Ascending aorta (tissue), 2 donors: Measurements from ENCODE around the gene CHRNA4. TPM values are rescaled to one million over a fixed set of nuclear protein-coding genes. Genes with fewer than 3 reads are reported as not detected.

Experiments
- DNase-seq, 2 donors: peaks; one replicate each; pipeline ENCODE4 v3.0.0-alpha.2; 2019; ENCODE audit warnings: low spot score in 2 of 2
- H3K27ac ChIP-seq, 2 donors: fragments of 200-600 bp; sonication (generic); one replicate each; pipeline ENCODE4 v1.5.1; 2016 to 2017; ENCODE audit warnings: mild to moderate bottlenecking in 1 of 2
- H3K27me3 ChIP-seq: fragments of 200-600 bp; sonication (generic); one replicate; pipeline ENCODE4 v1.5.1; 2017
- H3K36me3 ChIP-seq, 2 donors: fragments of 200-600 bp; sonication (generic); one replicate each; pipeline ENCODE4 v1.5.1; 2016
- H3K4me1 ChIP-seq, 2 donors: fragments of 200-600 bp; sonication (generic); one replicate each; pipeline ENCODE4 v1.5.1; 2016 to 2017; ENCODE audit warnings: mild to moderate bottlenecking in 1 of 2
- H3K4me3 ChIP-seq, 2 donors: fragments of 200-600 bp; sonication (generic); one replicate each; pipeline ENCODE4 v1.5.1; 2016 to 2017; ENCODE audit warnings: mild to moderate bottlenecking in 1 of 2
- H3K9me3 ChIP-seq, 2 donors: fragments of 200-600 bp; sonication (generic); one replicate each; pipeline ENCODE4 v1.5.1; 2016
- intact Hi-C: fragments of 100-400 bp; cut with DNase I; formaldehyde crosslinking; loops from one replicate; pipeline ENCODE4 v1.15.1; 2023
- total RNA-seq: library from RNA; depleted of rRNA; stranded (reverse); fragments of >200 nt; gene quantifications from one replicate; pipeline ENCODE4 v1.1.0, GENCODE V29; 2016
- TF ChIP-seq, protein P1 (sequence below), 3 experiments: fragments of 200-600 bp in 2 of 3; fragments of 450-650 bp in 1 of 3; sonication (generic) in 2 of 3; IDR thresholded peaks; one replicate each; pipeline ENCODE4 v1.5.1; 2016 to 2019; ENCODE audit warnings: antibody characterized with exemption in 3 of 3, mild to moderate bottlenecking in 1 of 3, moderate library complexity in 1 of 3

The CHRNA4 gene
- total RNA-seq, 1 donor from 2014 or later = not detected

DNA sequence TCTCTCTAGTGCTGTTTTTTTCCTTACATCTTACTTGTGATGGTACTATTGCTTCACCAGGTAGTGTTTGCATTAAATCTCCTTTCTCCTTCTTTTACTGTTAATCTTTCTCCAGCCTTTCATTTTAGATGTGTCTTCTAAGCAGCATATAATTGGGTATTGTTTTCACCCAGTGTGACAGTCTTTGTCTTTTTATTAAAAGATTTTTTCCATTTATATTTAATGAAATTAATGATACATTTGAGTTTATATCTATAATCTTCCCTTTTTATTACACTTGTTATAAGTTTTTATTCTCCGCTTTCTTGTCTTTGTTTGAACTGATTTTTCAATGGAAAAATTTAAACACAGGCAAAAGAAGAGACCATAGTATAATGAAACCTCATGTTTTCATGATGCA lies 59.5 kb downstream of the CHRNA4 start:
- DNase-seq = no peak
- intact Hi-C loops = no loop called here
- TF ChIP-seq, protein P1, sequence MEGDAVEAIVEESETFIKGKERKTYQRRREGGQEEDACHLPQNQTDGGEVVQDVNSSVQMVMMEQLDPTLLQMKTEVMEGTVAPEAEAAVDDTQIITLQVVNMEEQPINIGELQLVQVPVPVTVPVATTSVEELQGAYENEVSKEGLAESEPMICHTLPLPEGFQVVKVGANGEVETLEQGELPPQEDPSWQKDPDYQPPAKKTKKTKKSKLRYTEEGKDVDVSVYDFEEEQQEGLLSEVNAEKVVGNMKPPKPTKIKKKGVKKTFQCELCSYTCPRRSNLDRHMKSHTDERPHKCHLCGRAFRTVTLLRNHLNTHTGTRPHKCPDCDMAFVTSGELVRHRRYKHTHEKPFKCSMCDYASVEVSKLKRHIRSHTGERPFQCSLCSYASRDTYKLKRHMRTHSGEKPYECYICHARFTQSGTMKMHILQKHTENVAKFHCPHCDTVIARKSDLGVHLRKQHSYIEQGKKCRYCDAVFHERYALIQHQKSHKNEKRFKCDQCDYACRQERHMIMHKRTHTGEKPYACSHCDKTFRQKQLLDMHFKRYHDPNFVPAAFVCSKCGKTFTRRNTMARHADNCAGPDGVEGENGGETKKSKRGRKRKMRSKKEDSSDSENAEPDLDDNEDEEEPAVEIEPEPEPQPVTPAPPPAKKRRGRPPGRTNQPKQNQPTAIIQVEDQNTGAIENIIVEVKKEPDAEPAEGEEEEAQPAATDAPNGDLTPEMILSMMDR (IDR thresholded peaks at IDR 0.05) = no peak
- Histone ChIP-seq H3K27me3 (peaks cover 4% of the 10 kb centered on the region), H3K36me3 (no peaks in the 10 kb centered on the region), H3K4me1 (no peaks in the 10 kb centered on the region), H3K27ac (no peak overlapping the region), H3K9me3 (no peaks in the 10 kb centered on the region), H3K4me3 (no peak overlapping the region)

DNA sequence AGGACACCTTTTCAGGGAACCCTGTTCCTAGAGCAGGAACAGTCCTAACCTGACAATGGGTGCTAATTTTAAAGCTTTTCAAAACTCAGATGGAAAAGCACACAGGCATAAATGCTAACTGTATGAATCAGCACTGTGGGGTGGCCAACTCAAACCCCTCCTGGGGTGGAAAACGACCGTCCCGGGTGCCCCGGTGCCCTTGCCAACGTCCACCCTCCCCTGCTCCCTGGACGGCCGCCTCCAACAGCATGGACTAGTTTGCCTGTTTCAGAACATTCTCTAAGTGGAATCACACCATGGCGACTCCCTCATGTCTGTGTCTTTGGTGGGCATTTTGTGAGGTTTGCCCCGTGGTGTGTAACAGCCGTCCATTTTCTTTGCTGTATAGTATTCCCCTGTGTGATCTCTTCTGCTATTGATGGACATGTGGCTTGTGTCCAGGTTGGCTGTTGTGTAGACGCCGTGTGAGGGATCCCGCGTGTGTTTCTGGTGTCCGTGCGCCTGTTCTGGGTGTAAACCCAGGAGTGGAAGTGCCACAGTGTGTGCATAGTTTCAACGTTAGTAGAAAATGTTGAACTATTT lies 62.3 kb downstream of the CHRNA4 start:
- peaks cover 17% of the 10 kb centered on the region for H3K27me3 ChIP-seq
- intact Hi-C loops = no loop called here
- H3K9me3 ChIP-seq = no peaks in the 10 kb centered on the region
- no peaks in the 10 kb centered on the region for H3K4me1 ChIP-seq
- DNase-seq = no peak
- TF ChIP-seq, protein P1 (IDR thresholded peaks at IDR 0.05) = no peak
- no peaks in the 10 kb centered on the region for H3K36me3 ChIP-seq
- no peak overlapping the region for H3K27ac ChIP-seq
- no peak overlapping the region for H3K4me3 ChIP-seq

DNA sequence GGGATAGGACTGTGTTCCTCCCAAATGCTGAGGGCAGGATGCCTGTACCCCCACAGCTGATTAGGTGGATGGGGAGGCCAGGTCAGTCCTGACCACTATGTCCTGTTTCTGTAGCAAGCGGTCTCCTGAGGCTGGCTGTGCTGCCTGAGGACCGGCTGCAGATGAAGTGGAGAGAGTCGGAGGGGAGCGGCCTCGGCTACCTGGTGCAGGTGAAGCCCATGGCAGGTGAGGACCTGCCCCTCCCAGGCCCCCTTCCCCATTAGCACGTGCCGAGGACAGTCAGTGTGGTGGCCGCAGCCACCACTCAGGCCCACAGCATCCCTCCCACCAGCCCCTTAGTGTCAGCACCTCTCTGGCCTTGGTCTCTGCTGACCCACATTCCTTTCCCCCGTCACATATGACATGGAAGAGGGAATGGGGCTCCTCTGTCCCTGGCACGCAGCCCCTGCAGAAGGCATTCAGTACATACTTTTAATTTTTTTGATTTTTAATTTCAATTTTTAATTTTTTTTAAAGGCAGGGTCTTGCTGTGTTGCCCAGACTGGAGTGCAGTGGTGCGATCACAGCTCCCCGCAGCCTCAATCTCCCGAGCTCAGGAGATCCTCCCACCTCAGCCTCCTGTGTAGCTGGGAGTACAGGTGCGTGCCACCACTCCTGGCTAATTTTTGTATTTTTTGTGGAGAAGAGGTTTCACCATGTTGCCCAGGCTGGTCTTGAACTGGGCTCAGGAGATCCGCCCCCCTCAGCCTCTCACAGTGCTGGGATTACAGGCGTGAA lies 63.2 kb downstream of the CHRNA4 start:
- no peaks in the 10 kb centered on the region for H3K9me3 ChIP-seq
- H3K36me3 ChIP-seq = no peaks in the 10 kb centered on the region
- intact Hi-C loops = no loop called here
- TF ChIP-seq, protein P1 (IDR thresholded peaks at IDR 0.05) = no peak
- DNase-seq = no peak
- no peak overlapping the region for H3K27ac ChIP-seq
- no peak overlapping the region for H3K4me3 ChIP-seq
- H3K27me3 ChIP-seq = peaks cover 17% of the 10 kb centered on the region
- no peaks in the 10 kb centered on the region for H3K4me1 ChIP-seq

DNA sequence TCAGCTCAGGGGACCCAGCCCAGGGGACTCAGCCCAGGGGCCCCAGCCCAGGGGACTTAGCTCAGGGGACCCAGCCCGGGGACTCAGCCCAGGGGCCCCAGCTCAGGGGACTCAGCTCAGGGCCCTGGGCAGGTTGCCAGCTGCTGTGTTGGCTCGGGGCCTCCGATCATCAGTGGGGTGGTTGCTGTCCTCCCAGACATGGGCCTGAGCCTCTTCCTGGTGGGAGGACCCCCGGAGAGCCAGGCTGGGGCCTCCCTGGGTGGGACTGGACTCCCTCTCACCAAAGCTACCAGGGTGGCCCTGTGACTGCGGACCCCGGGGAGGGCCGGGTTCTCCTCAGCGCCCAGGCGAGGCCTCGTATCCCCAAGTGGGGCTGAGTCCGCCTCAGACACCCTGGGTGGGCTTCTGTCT lies 63.8 kb downstream of the CHRNA4 start:
- DNase-seq = no peak
- Histone ChIP-seq H3K27ac (no peak overlapping the region), H3K9me3 (no peaks in the 10 kb centered on the region), H3K36me3 (no peaks in the 10 kb centered on the region), H3K4me1 (no peaks in the 10 kb centered on the region), H3K4me3 (no peak overlapping the region), H3K27me3 (peaks cover 17% of the 10 kb centered on the region)
- TF ChIP-seq, protein P1 (IDR thresholded peaks at IDR 0.05) = no peak
- intact Hi-C loops = no loop called here

DNA sequence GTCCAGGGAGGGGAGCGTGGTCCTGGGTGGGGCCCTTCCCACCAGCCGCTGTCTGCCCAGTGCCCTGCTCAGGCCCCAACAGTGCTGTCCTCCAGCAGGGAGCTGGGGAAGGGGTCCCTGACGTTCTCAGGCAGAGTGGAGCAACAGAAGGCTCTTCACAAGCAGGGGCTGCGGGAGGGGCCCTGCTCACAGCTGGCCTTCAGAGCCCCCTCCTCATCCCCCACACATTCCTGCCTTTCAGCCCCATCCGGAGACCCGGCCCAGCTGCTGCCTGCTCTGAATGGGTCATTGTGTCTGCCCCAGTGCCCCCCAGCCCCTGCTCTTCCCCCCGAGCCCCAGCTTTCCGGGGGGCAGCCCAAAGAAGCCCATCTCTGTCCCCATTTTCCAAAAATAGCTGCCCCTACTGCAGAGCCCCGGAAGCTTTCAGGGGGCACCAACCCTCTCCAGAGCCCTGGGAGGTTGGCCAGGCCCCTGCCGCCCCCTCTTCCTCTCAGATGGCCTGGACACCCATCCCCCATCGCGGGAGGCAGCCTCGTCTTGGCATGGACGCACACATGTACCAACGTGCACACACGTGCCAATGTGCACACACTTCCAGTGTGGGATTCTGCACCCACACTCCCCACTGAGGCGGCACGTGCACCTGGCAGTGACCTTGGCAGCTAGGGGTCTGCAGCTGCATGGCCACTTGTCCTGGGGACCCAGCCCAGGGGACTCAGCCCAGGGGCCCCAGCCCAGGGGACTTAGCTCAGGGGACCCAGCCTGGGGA lies 64.4 kb downstream of the CHRNA4 start:
- no peak for DNase-seq
- TF ChIP-seq, protein P1 (IDR thresholded peaks at IDR 0.05) = no peak

More for the DNA sequence above, 64.4 kb downstream of the CHRNA4 start:
- Histone ChIP-seq H3K4me1 (no peaks in the 10 kb centered on the region), H3K27me3 (peaks cover 17% of the 10 kb centered on the region), H3K9me3 (no peaks in the 10 kb centered on the region), H3K36me3 (no peaks in the 10 kb centered on the region), H3K4me3 (no peak overlapping the region), H3K27ac (no peak overlapping the region)
- intact Hi-C loops = no loop called here
